Activated T-cell treated with anti-CD3 and anti-CD28 coated beads, Interleukin-2, amount 50 U/mL, for 48 hours (primary cell): Measurements from ENCODE around the gene ENOX1.

Source experiments
- DNase-seq, 2 experiments: peaks; one replicate each; pipeline ENCODE4 v3.0.0-alpha.2; 2020

ENOX1 gene

DNA sequence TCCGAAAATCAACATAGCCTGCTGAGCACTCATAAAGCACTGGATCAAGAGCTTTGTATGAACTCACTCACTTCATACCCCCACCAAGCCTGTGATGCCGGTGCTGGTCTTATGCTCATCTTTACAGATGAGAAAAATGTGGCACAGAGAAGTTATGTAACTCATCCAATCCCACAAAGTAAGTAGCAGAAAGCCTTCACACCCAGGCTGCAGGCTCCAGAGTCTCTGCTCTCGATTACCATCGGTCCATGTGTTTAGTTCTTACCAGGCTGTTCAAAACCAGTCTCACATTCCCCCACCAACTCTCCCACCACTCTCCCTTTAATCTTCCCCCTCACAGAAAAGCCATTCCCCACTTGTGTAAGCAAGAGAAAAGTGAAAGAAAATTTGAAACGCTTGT, 487.4 kb downstream of the ENOX1 start:
- no peak for DNase-seq

DNA sequence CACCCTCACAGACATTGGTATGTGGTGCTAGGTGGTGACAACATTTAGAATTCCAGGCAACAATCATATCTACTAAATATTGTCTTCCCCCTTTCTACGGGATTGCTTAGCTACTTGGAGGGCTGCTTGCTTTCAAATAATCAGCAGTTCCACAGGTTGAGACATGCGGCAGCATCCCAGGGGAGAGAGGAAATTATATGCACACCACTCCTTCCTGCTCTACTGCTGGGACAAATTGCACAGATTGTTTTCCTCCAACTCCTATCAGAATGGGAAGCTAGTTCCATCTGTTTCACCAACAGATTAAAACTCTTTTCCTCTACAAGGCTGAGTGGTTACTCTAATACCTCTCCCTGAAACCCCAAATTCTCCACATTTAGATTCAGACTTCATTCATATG, 488.0 kb downstream of the ENOX1 start:
- DNase-seq, result no peak

DNA sequence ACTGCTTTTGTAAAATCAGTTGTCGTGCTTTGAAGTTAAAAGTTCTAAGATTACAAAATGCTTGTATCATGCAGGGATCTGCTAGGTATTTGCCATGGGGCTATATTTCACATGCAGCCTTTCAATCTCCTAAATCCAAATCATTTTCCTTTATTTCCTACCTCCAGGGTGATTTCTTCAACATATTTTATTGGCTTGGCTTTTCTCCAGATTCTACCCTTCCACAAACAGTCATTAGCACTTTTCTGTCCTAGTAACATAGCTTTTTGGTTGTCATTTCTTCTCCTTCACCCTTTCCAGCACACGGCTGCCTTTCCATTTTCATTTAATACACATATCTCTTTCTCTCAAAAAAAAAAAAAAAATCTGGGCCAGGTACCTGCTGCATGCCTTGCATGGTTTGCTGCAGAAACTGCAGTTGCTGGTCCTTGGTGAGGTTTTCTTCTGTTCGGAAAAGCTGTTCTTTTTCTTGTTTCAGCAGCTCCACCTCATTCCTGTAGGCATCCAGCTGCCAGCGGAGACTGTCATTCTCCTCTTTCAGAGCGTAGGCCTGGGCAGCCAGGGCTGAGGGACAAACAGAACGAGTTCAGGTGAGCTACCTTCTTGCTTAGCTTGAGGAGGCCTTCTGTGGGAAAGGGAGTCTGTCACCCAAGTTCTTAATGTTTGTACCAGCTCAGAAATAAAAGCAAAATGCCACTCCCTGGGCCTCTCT, 488.6 kb downstream of the ENOX1 start:
- no peak for DNase-seq

DNA sequence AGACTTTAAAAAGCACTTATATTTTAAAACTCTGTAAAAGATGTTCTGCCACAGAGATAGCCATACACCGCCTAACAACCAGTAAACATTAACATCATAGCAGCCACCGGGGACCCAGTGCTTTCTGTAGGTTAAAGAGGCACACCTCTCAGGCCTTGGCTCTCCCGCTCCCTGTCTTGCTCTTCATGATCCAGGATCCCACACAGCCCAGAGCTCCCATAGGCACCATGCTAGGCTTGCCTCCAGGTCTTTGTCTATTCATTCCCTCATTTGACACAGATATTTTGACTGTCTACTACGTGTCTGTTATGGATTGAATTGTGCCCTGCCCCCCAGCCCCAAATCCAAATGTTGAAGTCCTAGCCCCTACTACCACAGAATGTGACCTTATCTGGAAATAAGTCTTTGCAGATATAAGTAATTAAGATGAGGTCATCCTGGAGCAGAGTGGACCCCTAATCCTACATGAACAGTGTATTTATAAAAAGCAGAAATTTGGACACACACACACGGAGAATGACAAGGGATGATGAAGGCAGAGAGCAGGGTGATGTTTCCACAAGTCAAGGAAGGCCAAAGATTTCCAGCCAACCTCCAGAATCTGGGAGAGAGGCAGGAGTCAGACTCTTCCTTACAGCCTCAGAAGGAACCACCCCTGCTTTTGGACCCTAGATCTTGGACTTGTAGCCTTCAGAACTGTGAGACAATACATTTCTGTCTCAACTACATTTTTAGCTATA, 490.8 kb downstream of the ENOX1 start:
- DNase-seq, result no peak

DNA sequence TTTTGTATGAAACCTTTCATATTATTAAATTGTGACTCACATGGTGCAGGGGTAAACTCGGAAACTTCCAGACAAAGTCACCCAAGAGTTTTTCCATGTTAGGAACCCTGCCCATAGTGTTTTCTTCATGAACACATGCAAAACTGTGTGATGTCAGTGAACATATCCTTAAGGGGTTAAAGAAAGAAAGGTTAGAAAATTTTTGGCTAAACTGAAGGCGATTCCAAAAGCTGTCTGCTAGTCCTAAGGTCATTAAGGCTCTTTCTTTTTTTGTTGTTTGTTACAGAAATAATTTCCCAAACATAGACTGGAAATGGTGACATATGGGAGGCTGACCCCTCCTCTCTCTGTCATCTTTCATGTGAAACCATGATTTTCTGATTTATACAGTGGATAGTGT, 491.5 kb downstream of the ENOX1 start:
- DNase-seq, result no peak

DNA sequence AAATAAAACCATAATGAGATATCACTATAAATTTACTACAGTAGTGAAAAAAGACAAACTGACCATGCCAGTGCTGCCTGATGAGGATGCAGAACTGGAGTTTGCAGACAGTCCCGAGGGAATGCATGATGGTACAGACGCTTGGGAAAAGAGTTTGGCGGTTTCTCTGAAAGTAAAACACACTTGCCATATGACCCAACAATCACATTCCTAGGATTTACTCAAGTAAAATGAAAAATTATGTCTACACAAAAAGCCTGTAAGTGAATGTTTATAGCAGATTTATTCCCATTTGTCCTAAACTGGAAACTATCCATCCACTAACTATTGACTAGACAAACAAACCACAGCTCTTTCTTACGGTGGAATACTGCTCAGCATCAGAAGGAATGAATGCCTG, 492.4 kb downstream of the ENOX1 start:
- no peak for DNase-seq

DNA sequence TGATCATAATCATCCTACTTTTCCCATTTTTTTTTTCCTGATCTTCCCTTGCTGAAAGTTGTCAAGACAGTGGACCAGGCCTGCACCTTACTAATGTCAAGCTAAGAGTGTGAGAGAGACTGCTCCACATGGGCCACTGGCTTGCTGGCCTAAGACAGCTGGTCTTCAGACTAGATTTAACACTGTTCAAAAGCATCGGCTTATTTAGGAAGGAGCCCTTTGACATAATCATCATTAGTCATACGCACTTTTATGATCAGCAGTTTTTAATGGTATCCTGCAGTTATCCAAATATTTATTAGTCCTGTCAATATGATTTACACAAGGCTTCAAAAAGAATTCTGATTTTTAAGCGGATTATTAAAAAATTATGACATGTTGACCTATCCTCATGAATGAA, 492.8 kb downstream of the ENOX1 start:
- DNase-seq, result no peak

DNA sequence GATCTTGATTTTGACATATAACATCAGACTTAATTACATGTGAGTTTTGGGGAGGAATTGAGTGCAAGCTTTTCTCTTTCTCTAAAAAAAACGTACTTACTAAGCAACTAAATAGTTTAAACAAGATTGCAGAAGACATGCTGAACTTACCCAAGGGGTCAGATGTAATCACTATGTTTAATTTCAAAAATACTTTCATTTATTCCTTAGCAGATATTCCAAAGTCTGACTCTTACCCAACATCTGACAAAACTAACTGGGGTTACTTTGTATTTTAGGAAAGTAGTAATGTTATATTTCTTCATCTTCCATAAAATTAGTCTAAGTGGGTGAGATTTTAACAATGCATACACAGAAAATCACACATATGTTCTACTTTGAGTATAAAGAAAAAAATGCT, 493.2 kb downstream of the ENOX1 start:
- no peak for DNase-seq

DNA sequence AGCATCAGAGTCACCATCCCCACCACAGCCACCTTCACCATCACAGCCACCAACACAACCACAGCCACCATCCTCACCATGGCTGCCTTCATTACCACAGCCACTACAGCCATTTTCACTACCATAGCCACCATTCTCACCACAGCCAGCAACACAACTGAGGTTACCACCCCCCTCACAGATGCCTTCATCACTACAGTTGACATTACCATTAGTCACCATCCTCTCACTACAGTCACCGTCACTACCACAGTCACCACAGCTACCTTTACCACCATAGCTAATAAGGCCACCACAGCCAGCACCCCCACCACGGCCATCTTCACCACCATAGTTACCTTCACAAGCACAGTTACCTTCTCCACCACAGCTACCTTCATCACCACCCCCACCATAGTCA, 493.8 kb downstream of the ENOX1 start:
- DNase-seq, result peak; percentile 19 to 23

DNA sequence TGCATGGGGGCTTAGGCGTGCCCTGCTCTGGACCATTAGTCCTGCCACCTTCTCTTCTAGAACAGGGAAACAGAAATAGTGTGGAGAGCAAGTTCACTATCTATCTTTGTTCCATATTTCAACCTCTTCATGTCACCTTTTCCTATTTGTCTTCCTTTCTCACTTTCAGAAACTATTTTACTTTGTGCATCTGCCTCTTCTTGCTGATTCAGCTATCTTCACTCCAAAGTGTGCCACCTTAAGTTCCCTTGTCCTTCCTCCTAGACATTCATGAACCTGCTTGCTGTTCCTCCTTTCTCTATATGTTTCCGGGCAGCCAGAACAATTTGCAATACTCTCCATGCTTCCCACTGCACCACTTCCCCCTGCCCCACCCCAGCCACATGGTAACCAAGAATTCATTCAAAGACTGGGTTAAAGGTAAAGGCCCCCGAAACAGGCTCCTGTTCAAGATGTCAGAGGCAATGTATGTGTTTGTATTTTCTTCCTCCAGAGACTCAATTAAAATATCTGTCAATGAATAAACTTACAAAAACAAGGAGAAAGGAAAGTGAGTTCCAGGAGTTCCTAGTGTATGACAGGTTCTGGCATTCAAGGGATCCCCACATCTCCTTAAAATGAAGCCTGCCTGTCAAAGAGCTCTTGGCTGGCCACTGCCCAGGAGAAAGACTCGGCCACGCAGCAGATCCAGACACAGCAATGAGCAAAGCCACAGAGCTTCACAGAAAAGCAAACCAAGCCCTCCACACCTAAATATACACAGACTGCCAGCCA, 495.3 kb downstream of the ENOX1 start:
- no peak for DNase-seq

DNA sequence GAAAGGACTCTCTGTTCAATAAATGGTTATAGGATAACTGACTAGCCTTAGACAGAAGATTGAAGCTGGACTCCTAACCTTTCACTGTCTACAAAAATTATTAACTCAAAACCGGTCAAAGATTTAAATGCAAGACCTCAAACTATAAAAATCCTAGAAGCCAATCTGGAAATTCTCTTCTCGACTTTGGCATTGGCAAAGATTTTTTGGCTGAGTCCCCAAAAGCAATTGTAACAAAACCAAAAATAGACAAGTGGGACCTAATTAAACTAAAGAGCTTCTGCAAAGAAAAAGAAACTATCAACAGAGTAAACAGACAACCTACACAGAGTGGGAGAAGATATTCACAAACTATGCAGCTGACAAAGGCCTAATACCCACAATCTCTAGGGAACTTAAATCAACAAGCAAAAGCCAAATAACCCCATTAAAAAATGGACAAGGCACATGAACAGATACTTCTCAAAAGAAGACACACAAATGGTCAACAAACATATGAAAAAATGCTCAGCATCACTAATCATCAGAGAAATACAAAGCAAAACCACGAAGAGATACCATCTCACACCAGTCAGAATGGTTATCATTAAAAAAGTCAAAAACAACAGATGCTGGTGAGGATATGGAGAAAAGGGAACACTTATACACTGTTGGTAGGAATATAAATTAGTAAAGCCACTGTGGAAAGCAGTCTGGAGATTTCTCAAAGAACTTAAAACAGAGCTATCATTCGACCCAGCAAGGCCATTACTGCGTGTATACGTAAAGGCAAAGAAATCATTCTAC, 497.1 kb downstream of the ENOX1 start:
- no peak for DNase-seq

DNA sequence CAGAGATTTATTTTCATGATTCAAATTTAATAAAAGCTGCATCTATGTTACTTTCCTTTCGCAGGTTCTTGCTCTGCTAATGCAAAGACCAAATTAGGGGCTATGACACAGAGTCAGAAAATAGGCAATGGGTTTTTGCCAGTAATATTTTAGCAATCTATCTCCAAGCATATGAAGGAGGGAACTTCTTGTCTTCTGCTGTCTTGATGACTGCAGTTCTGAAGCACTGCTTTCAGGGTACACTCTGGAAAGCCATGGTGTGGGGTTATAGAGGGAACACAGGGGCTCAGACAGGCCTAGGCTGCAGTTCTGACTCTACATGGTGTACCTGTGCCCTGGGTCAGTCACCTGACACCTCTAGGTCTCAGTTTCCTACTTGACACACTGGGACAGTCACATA, 500.0 kb downstream of the ENOX1 start:
- no peak for DNase-seq

DNA sequence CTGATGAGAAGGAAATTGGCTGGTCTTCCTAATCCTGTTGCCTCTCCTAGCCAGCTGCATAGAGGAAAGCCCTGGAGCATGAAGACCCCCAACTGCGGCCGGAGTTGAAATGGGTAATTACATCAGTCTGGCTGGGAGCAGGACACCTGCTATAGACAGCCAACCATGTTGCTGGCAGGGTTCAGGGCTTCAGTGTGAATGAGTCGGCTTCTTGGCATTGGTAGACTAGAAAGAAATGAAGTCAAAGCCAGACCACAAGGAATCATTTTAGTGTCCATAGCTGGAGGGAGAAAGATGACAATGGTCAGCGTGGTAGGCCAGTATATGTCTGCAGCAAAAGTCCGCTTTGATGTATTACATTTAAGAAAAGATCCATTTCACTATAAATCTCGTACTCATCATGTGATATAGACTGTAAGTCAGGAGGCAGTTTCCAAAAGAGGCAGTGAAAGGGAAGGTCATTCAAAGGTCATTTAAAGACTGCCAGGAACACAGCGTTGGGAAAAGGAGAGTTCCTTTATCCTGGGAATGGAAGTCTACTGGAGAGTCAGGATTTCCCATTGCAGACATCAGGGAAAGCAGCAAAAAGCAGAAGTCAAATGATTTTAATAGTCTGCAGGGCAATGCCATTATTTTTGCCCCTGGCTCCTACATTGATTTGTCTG, 500.7 kb downstream of the ENOX1 start:
- no peak for DNase-seq

DNA sequence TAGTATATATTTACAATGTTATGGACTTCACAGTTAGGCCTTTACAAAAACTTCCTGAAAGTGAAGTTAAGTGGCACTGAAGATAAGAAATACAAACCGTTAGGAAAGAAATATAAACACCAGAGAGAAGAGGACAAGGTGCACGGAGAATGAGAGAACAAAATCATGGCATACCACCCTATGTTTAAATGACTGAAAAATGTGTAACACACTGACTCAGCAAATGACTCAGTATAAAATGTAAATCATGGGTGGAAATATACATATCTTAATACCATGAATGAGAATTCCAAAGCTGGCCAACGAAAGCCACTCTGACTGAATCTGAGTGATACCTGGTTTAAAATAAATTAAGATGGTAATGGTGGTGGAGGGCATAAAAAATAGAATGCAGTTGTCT, 502.6 kb downstream of the ENOX1 start:
- no peak for DNase-seq

DNA sequence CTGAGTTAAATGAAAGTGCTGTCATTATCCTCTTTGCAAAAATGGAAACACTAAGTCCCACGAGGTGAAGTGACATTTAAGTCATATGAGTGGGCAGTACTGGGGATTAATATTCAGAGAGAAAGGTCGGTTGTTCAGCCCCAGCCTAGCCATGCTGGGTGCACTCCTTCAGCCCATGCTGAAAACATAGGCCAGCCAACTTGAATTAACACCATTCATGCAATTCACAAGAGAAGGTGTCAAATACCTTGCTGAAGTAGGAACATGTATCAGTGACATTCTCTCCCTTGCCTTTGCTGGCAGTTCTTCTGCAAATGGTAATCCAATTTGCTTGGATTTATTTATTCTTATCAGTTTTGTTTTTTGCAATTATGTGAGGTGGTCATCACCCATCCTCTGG, 507.1 kb downstream of the ENOX1 start:
- DNase-seq, result no peak

DNA sequence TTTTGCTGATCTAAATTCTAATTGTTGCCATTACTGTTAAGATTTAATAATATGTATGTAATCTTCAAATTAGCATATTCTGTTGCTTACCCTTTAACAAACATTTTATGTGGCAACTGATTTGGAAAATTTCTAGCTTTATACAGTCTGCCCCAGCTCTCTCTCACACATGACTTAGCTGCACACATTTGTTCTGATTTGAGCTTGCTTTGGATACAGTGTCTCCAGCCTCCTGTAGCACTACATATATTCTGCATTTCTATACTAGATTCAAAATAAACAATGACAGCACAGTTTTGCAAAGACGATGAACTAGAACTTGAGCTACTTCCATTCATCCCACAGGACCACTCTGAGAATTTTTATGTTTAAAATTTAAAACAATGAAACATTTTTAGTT, 508.6 kb downstream of the ENOX1 start:
- DNase-seq, result no peak

DNA sequence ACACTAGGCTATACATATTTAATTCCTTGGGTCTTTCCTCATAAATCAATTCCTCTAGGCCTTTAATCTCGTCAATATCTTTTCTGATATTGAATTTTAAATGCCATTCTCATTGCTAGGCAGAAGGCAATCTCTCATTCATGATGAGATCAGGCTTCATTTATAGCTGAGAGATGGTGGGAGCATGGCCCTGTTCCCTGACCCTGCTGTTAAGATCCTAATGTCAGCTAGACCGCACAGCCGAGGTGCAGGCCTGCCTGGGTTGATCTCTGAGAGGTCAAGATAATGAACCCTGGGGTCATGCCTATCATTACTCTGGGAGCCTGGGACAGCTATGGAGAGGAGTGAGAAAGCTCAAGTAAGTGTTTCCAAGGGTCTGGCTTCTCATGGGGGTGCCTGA, 509.6 kb downstream of the ENOX1 start:
- DNase-seq, result no peak

DNA sequence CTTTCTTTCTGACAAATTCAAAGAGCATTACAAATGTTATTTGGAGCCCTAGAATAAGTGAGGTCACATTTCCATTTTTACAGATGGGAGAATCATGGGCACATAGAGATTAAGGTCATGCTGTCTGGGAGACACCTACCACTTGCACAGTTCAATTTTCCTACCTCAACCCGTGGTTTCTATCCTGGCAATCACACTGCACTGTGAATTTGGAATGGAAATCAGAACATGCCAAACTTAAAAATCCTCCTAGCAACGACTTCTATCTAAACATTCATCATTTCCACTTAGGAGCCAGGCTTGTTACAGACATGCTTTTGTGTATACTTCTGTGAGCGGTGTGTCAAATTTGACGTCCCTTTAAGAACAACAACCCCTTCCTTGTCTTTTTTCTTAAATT, 511.9 kb downstream of the ENOX1 start:
- no peak for DNase-seq

DNA sequence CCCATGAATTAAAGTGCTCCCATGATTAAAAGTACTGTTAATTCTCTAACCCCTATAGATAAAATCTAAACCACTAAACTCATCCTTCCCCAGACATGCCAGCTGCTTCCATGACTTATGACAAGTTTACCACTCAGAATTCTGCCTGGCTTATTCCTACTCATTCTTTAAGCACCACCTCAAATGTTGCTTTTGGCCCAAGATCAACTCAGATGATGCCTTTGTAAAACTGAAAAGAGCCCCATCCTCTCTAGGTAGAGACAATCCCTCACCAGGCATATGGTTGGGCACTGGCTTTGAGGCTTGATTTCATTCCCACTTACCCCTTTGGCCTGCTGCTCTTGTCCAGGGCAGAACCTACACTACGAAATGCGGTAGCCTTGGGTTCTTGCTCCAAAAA, 513.4 kb downstream of the ENOX1 start:
- no peak for DNase-seq

DNA sequence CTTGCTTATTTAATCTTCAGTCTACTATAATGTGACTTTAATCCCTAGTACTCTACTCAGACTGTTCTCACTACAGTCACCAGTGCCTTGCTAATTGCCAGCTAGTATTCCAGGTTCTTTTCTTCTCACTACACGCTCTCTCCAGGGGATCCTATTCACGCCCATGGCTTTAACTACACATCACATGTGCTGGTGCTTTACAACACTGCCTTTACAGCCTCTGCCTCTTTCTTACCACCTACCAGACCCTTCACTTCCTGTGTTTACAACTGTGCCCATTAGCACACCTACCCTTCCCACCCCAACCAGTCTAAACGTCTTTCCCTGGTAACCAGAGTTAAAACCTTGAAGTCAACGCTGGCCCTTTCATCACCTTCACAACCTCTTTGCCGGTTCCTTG, 513.9 kb downstream of the ENOX1 start:
- no peak for DNase-seq

DNA sequence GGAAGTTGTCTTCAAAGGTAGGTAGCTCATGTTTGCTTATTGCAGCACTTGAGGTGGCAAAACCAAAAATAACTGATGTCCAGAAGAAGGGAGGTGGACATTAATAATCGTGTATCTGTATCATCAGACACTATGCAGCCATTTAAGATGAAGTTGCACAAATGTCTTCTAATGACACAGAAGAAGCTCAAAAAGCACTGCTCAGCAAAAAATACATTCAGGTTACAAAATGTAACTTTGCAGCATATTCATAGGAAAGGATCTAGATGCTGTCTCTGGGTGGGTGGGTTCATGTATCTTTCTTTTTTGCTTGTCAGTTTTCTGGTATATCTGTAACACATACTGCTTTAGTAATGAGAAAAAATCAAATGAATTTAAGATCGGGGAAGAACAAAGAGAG, 515.6 kb downstream of the ENOX1 start:
- no peak for DNase-seq

DNA sequence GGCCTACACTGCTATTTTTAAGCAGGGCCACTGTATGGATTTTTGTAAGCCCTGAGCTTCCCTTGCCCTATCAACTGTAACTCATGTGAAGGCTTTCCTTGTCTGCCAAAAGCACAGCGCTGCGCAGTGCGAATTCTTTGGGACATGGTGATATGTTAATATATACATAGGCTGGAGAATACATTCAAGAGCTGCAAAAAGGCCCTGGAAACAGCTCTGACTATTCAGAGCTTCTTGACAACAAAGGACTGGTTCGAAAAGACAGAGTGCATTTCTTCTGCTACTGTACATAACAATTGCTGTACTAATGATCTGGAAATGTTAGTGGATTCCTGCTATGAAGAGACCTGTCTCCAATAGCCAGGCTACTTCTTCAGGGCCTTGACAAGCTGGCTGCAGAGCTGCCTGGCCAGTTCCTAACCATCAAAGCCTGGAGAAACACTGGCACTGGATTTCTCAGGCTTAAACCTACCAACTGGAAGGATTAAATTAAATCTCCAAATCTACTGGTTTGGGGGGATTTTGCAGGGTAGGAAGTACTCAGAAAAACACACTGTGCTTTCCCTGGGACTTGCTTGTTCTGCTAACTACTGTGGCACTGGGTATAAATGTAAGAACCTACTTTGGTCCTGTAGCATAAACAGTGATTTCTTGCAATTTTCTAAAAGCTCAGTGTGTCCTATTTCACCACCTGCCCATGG, 516.5 kb downstream of the ENOX1 start:
- DNase-seq, result no peak
